Thyroid gland (tissue), 4 donors: ENCODE results near the gene SHC3.

Experiments
- CTCF ChIP-seq, 6 experiments: fragments of 200-600 bp in 3 of 6; fragments of 450-650 bp in 3 of 6; sonication (generic) in 3 of 6; IDR thresholded peaks; one replicate each; pipeline ENCODE4 v1.5.1; 2016 to 2019; ENCODE audit warnings: antibody characterized with exemption in 6 of 6, mild to moderate bottlenecking in 2 of 6, inconsistent platforms in 1 of 6, moderate library complexity in 1 of 6
- POLR2A ChIP-seq, 2 donors: fragments of 450-650 bp; IDR thresholded peaks; one replicate each; pipeline ENCODE4 v1.6.1; 2017; ENCODE audit warnings: antibody characterized with exemption in 2 of 2, mild to moderate bottlenecking in 2 of 2, moderate library complexity in 1 of 2

GRCh38 chr9:89145097-89145496, 33.5 kb downstream of the SHC3 start:
- TF ChIP-seq CTCF (IDR thresholded peaks at IDR 0.05) (no peak), POLR2A (IDR thresholded peaks at IDR 0.05) (no peak)
